ENCODE data around the gene CACNA1H.
"Not testable (repeated sequence)": the region's sequence is repeated elsewhere in the genome, so short reads cannot be mapped to it uniquely, and the experiment has no call there.

The CACNA1H gene

GRCh38 chr16:1245452-1246020, 92.6 kb downstream of the CACNA1H start:
- 82% methylated on average over 21 of the region's 22 CpGs for WGBS
- Histone ChIP-seq H2BK5ac (ENCODE audit: low read depth, low read length, poor library complexity, severe bottlenecking) (no peak overlapping the region), H3K14ac (ENCODE audit: low read length in 2 of 2) (no peak overlapping the region), H3K9ac (ENCODE audit: low read length) (no peak overlapping the region), H2BK120ac (ENCODE audit: low read depth, low read length) (no peak overlapping the region), H2AFZ (ENCODE audit: low read depth, low read length) (no peak overlapping the region), H3K4me2 (ENCODE audit: low read length, poor library complexity, severe bottlenecking) (no peak overlapping the region), H3K79me1 (replicated peaks; ENCODE audit: low read length, poor library complexity, severe bottlenecking) (no peaks in the 10 kb centered on the region), H3K36me3 (ENCODE audit: control insufficient read depth in 1 of 2, insufficient read depth in 2 of 2, low read depth in 1 of 2, low read length in 2 of 2) (no peaks in the 10 kb centered on the region), H4K8ac (ENCODE audit: low read length) (no peak overlapping the region), H3K27ac (ENCODE audit: low read length, poor library complexity, severe bottlenecking) (no peak overlapping the region), H3K9me3 (ENCODE audit: control insufficient read depth, low read length) (no peaks in the 10 kb centered on the region), H4K91ac (ENCODE audit: low read length) (no peak overlapping the region), H2BK15ac (ENCODE audit: low read depth, poor library complexity, severe bottlenecking) (no peak overlapping the region), H3K4me3 (ENCODE audit: insufficient read depth in 1 of 2, low read depth in 1 of 2, low read length in 2 of 2) (no peak overlapping the region), H3K27me3 (ENCODE audit: control insufficient read depth in 1 of 2, insufficient read depth in 1 of 2, low read length in 2 of 2) (peaks cover 9 to 34% of the 10 kb centered on the region in 2 experiments), H3K18ac (ENCODE audit: low read depth in 1 of 2, low read length in 2 of 2) (no peak overlapping the region), H3K4ac (ENCODE audit: low read depth in 1 of 2, low read length in 2 of 2) (no peak overlapping the region), H3K23ac (ENCODE audit: low read length in 2 of 2) (no peak overlapping the region), H3K4me1 (ENCODE audit: control insufficient read depth, insufficient read depth, low read depth, low read length) (peaks cover 4% of the 10 kb centered on the region), H2AK5ac (ENCODE audit: low read length, severe bottlenecking) (no peak overlapping the region), H2BK12ac (ENCODE audit: low read length in 2 of 2) (no peak overlapping the region)
- DNase-seq = no peak

DNA sequence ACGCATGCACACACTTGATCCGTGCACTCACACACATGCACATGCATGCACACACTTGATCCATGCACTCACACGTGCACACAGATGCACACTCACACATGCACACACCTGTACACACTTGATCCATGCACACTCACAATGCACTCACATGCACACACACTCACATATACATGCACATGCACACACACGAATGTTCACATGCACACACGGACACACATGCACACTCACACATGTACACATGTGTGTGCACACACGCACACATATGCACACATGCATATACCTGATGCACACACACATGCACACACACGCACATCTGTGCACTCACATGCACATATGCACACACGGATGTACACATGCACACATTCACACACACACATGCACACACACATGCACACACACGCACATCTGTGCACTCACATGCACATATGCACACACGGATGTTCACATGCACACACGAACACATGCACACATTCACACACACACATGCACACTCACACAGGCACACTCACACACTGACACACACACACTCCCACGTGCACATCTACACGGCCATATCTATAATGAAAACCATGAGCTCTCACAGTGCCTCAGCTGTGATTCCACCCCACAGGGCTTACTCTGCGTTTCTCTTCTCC, 95.1 kb downstream of the CACNA1H start:
- H3K9me3 ChIP-seq (ENCODE audit: control insufficient read depth, low read length); H3K23ac ChIP-seq (ENCODE audit: low read length in 2 of 2); DNase-seq; H3K14ac ChIP-seq (ENCODE audit: low read length in 2 of 2); H3K36me3 ChIP-seq (ENCODE audit: control insufficient read depth in 1 of 2, insufficient read depth in 2 of 2, low read depth in 1 of 2, low read length in 2 of 2); H2BK12ac ChIP-seq (ENCODE audit: low read length in 2 of 2); H4K91ac ChIP-seq (ENCODE audit: low read length); H3K4me1 ChIP-seq (ENCODE audit: control insufficient read depth, insufficient read depth, low read depth, low read length); H2AFZ ChIP-seq (ENCODE audit: low read depth, low read length); H3K4ac ChIP-seq (ENCODE audit: low read depth in 1 of 2, low read length in 2 of 2); H3K18ac ChIP-seq (ENCODE audit: low read depth in 1 of 2, low read length in 2 of 2); H3K4me2 ChIP-seq (ENCODE audit: low read length, poor library complexity, severe bottlenecking); H3K4me3 ChIP-seq (ENCODE audit: insufficient read depth in 1 of 2, low read depth in 1 of 2, low read length in 2 of 2); H3K79me1 ChIP-seq (replicated peaks; ENCODE audit: low read length, poor library complexity, severe bottlenecking); H2BK5ac ChIP-seq (ENCODE audit: low read depth, low read length, poor library complexity, severe bottlenecking); H2AK5ac ChIP-seq (ENCODE audit: low read length, severe bottlenecking); H4K8ac ChIP-seq (ENCODE audit: low read length); H2BK120ac ChIP-seq (ENCODE audit: low read depth, low read length); H3K9ac ChIP-seq (ENCODE audit: low read length); H3K27ac ChIP-seq (ENCODE audit: low read length, poor library complexity, severe bottlenecking); H2BK15ac ChIP-seq (ENCODE audit: low read depth, poor library complexity, severe bottlenecking): not testable (repeated sequence)
- peaks cover 9 to 34% of the 10 kb centered on the region in 2 experiments for H3K27me3 ChIP-seq (ENCODE audit: control insufficient read depth in 1 of 2, insufficient read depth in 1 of 2, low read length in 2 of 2)
- 90% methylated on average over 9 of the region's 14 CpGs for WGBS

GRCh38 chr16:1249031-1249755, 96.3 kb downstream of the CACNA1H start:
- not testable (repeated sequence) for H3K18ac ChIP-seq (ENCODE audit: low read depth in 1 of 2, low read length in 2 of 2); H3K4me2 ChIP-seq (ENCODE audit: low read length, poor library complexity, severe bottlenecking); H3K9ac ChIP-seq (ENCODE audit: low read length); H2AFZ ChIP-seq (ENCODE audit: low read depth, low read length); H3K36me3 ChIP-seq (ENCODE audit: control insufficient read depth in 1 of 2, insufficient read depth in 2 of 2, low read depth in 1 of 2, low read length in 2 of 2); H3K14ac ChIP-seq (ENCODE audit: low read length in 2 of 2); H3K4me3 ChIP-seq (ENCODE audit: insufficient read depth in 1 of 2, low read depth in 1 of 2, low read length in 2 of 2); H4K8ac ChIP-seq (ENCODE audit: low read length); DNase-seq; H2BK12ac ChIP-seq (ENCODE audit: low read length in 2 of 2); H3K27ac ChIP-seq (ENCODE audit: low read length, poor library complexity, severe bottlenecking); H2BK5ac ChIP-seq (ENCODE audit: low read depth, low read length, poor library complexity, severe bottlenecking); H4K91ac ChIP-seq (ENCODE audit: low read length); H2BK120ac ChIP-seq (ENCODE audit: low read depth, low read length); H2BK15ac ChIP-seq (ENCODE audit: low read depth, poor library complexity, severe bottlenecking); H3K9me3 ChIP-seq (ENCODE audit: control insufficient read depth, low read length); H3K23ac ChIP-seq (ENCODE audit: low read length in 2 of 2); H3K4ac ChIP-seq (ENCODE audit: low read depth in 1 of 2, low read length in 2 of 2); H3K4me1 ChIP-seq (ENCODE audit: control insufficient read depth, insufficient read depth, low read depth, low read length); H2AK5ac ChIP-seq (ENCODE audit: low read length, severe bottlenecking); H3K79me1 ChIP-seq (replicated peaks; ENCODE audit: low read length, poor library complexity, severe bottlenecking)
- peaks cover 9 to 34% of the 10 kb centered on the region in 2 experiments for H3K27me3 ChIP-seq (ENCODE audit: control insufficient read depth in 1 of 2, insufficient read depth in 1 of 2, low read length in 2 of 2)
- WGBS = no CpG with 5 or more reads among the region's 43 CpGs

- not testable (repeated sequence) for H3K4ac ChIP-seq (ENCODE audit: low read depth in 1 of 2, low read length in 2 of 2); H3K18ac ChIP-seq (ENCODE audit: low read depth in 1 of 2, low read length in 2 of 2); H2AFZ ChIP-seq (ENCODE audit: low read depth, low read length); H3K4me1 ChIP-seq (ENCODE audit: control insufficient read depth, insufficient read depth, low read depth, low read length); H3K36me3 ChIP-seq (ENCODE audit: control insufficient read depth in 1 of 2, insufficient read depth in 2 of 2, low read depth in 1 of 2, low read length in 2 of 2); H3K27ac ChIP-seq (ENCODE audit: low read length, poor library complexity, severe bottlenecking); H4K8ac ChIP-seq (ENCODE audit: low read length); DNase-seq; H3K9ac ChIP-seq (ENCODE audit: low read length); H2BK5ac ChIP-seq (ENCODE audit: low read depth, low read length, poor library complexity, severe bottlenecking); H3K4me3 ChIP-seq (ENCODE audit: insufficient read depth in 1 of 2, low read depth in 1 of 2, low read length in 2 of 2); H2BK12ac ChIP-seq (ENCODE audit: low read length in 2 of 2); H3K79me1 ChIP-seq (replicated peaks; ENCODE audit: low read length, poor library complexity, severe bottlenecking); H3K9me3 ChIP-seq (ENCODE audit: control insufficient read depth, low read length); H3K4me2 ChIP-seq (ENCODE audit: low read length, poor library complexity, severe bottlenecking); H3K14ac ChIP-seq (ENCODE audit: low read length in 2 of 2); H3K23ac ChIP-seq (ENCODE audit: low read length in 2 of 2); H2AK5ac ChIP-seq (ENCODE audit: low read length, severe bottlenecking); H4K91ac ChIP-seq (ENCODE audit: low read length); H2BK15ac ChIP-seq (ENCODE audit: low read depth, poor library complexity, severe bottlenecking); H2BK120ac ChIP-seq (ENCODE audit: low read depth, low read length)
- WGBS = no CpG with 5 or more reads among the region's 47 CpGs
- peaks cover 0 to 12% of the 10 kb centered on the region in 2 experiments for H3K27me3 ChIP-seq (ENCODE audit: control insufficient read depth in 1 of 2, insufficient read depth in 1 of 2, low read length in 2 of 2)
Observed at GRCh38 chr16:1253701-1254364, 100.9 kb downstream of the CACNA1H start.
